MCF 10A (cell line): Measurements from ENCODE around the gene LAMP1. TPM values are rescaled to one million over a fixed set of nuclear protein-coding genes. Genes with fewer than 3 reads are reported as not detected.

Experiments
- BruUV-seq: library from RNA; stranded (reverse); fragments of 400-500 nt; replicated peaks from 2 replicates; lab custom pipeline; 2021; lab: Mats Ljungman, UMichigan
- CTCF ChIA-PET: fragments of 300-600 bp; sonication (Branson Sonifier 250); formaldehyde crosslinking; extraction: SDS; loops from one replicate; lab custom pipeline; 2021; ENCODE audit warnings: antibody characterized with exemption, inconsistent platforms; lab: Yijun Ruan, JAX
- POLR2A ChIA-PET: fragments of 300-600, 350-650 bp; sonication (Branson Sonifier 250); formaldehyde crosslinking; extraction: SDS; loops from one replicate; lab custom pipeline; 2020; ENCODE audit warnings: antibody characterized with exemption, inconsistent platforms; lab: Yijun Ruan, JAX
- DNase-seq: peaks from one replicate; pipeline ENCODE4 v3.0.0-alpha.2; 2018; ENCODE audit not compliant: unreplicated experiment
- H3K27ac Mint-ChIP-seq: one replicate; pipeline ENCODE4 v1.8.0; 2022; ENCODE audit warnings: mild to moderate bottlenecking, low read depth, mixed read lengths; ENCODE audit not compliant: unreplicated experiment
- H3K27me3 Mint-ChIP-seq: one replicate; pipeline ENCODE4 v1.8.0; 2022; ENCODE audit warnings: mixed read lengths; ENCODE audit not compliant: insufficient read depth, unreplicated experiment
- H3K36me3 Mint-ChIP-seq: one replicate; pipeline ENCODE4 v1.8.0; 2022; ENCODE audit warnings: mild to moderate bottlenecking, moderate library complexity, mixed read lengths; ENCODE audit not compliant: insufficient read depth, unreplicated experiment
- H3K4me1 Mint-ChIP-seq: one replicate; pipeline ENCODE4 v1.8.0; 2022; ENCODE audit warnings: mixed read lengths; ENCODE audit not compliant: insufficient read depth, unreplicated experiment
- H3K4me3 Mint-ChIP-seq: one replicate; pipeline ENCODE4 v1.8.0; 2022; ENCODE audit warnings: mild to moderate bottlenecking, moderate library complexity, mixed read lengths; ENCODE audit not compliant: unreplicated experiment
- H3K9me3 Mint-ChIP-seq: one replicate; pipeline ENCODE4 v1.8.0; 2022; ENCODE audit warnings: mixed read lengths; ENCODE audit not compliant: unreplicated experiment
- intact Hi-C: fragments of 100-400 bp; cut with micrococcal nuclease; formaldehyde crosslinking; loops from 2 replicates; pipeline ENCODE4 v1.14.1; 2022
- total RNA-seq: library from RNA; stranded (reverse); gene quantifications from 2 replicates; pipeline ENCODE4 v1.2.3, GENCODE V29; 2022
- TF ChIP-seq, protein P1 (sequence below): fragments of 200-600 bp; IDR thresholded peaks from one replicate; pipeline ENCODE4 v1.8.0; 2022; ENCODE audit warnings: antibody characterized with exemption, mild to moderate bottlenecking; ENCODE audit not compliant: unreplicated experiment

Gene LAMP1
- total RNA-seq, 1 experiment from 2014 or later: 150 TPM

DNA sequence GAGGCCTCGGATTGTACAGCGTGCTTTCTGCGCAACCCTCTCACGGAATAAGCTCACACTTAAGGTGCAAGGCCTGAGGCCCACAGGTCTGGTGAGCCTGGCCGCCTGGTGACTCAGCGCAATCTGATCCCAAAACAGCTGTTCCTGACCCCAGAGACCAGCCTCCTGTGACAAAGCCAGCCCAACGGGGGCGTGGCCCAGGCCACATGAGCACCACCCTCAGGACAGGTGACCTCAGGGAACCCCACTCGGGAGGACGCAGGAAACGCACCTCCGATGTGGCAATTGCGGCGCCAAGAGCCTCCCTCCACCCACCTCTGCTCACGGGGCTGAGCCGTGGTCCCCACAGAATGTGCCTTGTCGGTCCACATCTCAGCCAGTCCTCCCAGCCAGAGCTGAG, 40.5 kb downstream of the LAMP1 start:
- Mint-ChIP-seq H3K36me3 (no peaks in the 10 kb centered on the region), H3K27me3 (no peaks in the 10 kb centered on the region), H3K27ac (no peak overlapping the region), H3K4me3 (no peak overlapping the region), H3K4me1 (no peaks in the 10 kb centered on the region), H3K9me3 (no peaks in the 10 kb centered on the region)
- ChIA-PET POLR2A (interaction anchor here (0.8 to 1.3 kb wide), 2 partner anchors 10 to 40 kb away, joined by 3 to 4 read pairs; no protein-coding TSS in a partner anchor), CTCF (interaction anchor here (0.6 to 0.7 kb wide), 2 partner anchors 45 to 553 kb away, joined by 3 to 4 read pairs; no protein-coding TSS in a partner anchor)
- intact Hi-C loops: no loop called here
- BruUV-seq: no TSS peak
- DNase-seq: no peak
- TF ChIP-seq, protein P1, sequence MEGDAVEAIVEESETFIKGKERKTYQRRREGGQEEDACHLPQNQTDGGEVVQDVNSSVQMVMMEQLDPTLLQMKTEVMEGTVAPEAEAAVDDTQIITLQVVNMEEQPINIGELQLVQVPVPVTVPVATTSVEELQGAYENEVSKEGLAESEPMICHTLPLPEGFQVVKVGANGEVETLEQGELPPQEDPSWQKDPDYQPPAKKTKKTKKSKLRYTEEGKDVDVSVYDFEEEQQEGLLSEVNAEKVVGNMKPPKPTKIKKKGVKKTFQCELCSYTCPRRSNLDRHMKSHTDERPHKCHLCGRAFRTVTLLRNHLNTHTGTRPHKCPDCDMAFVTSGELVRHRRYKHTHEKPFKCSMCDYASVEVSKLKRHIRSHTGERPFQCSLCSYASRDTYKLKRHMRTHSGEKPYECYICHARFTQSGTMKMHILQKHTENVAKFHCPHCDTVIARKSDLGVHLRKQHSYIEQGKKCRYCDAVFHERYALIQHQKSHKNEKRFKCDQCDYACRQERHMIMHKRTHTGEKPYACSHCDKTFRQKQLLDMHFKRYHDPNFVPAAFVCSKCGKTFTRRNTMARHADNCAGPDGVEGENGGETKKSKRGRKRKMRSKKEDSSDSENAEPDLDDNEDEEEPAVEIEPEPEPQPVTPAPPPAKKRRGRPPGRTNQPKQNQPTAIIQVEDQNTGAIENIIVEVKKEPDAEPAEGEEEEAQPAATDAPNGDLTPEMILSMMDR: no peak

- TF ChIP-seq, protein P1: no peak
- Mint-ChIP-seq H3K36me3 (no peaks in the 10 kb centered on the region), H3K4me3 (no peak overlapping the region), H3K9me3 (no peaks in the 10 kb centered on the region), H3K27ac (no peak overlapping the region), H3K27me3 (no peaks in the 10 kb centered on the region), H3K4me1 (no peaks in the 10 kb centered on the region)
- no TSS peak for BruUV-seq
- ChIA-PET CTCF (interaction anchor here (0.6 to 0.7 kb wide), 2 partner anchors 45 to 553 kb away, joined by 3 to 4 read pairs; no protein-coding TSS in a partner anchor), POLR2A (interaction anchor here (1.3 kb wide), 1 partner anchor 10 kb away, joined by 4 read pairs; no protein-coding TSS in a partner anchor)
- intact Hi-C loops: no loop called here
- DNase-seq: no peak
Observed at GRCh38 chr13:113337976-113338375, 40.9 kb downstream of the LAMP1 start.

DNA sequence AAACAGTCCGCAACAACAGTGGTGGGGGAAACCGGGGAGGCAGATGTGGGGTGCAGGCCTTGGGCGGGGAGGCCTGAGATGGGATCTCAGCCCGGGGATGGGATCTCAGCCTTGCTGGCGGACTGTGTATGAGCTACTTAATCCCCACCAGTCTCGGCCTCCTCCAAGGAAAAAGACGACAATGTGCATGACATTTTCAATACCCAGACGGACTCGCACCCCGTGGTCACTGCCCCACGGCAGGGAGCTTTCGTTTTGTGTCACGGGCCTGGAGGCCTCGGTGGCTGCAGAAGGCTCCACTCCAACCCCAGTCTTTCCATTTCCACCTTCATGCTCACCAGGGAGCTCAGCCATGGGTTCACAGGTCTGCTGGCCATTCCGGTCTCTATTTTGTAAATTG, 41.4 kb downstream of the LAMP1 start:
- TF ChIP-seq, protein P1: no peak
- no peaks in the 10 kb centered on the region for H3K9me3 Mint-ChIP-seq
- no peak overlapping the region for H3K27ac Mint-ChIP-seq
- no peaks in the 10 kb centered on the region for H3K36me3 Mint-ChIP-seq
- H3K4me3 Mint-ChIP-seq: no peak overlapping the region
- intact Hi-C loops: no loop called here
- POLR2A ChIA-PET: interaction anchor here (0.6 kb wide), 1 partner anchor 43 kb away, joined by 3 read pairs; no protein-coding TSS in a partner anchor
- DNase-seq: no peak
- no TSS peak for BruUV-seq
- no peaks in the 10 kb centered on the region for H3K4me1 Mint-ChIP-seq
- H3K27me3 Mint-ChIP-seq: no peaks in the 10 kb centered on the region
- CTCF ChIA-PET: interaction anchor here (0.6 kb wide), 2 partner anchors 71 to 196 kb away, joined by 3 read pairs; no protein-coding TSS in a partner anchor

DNA sequence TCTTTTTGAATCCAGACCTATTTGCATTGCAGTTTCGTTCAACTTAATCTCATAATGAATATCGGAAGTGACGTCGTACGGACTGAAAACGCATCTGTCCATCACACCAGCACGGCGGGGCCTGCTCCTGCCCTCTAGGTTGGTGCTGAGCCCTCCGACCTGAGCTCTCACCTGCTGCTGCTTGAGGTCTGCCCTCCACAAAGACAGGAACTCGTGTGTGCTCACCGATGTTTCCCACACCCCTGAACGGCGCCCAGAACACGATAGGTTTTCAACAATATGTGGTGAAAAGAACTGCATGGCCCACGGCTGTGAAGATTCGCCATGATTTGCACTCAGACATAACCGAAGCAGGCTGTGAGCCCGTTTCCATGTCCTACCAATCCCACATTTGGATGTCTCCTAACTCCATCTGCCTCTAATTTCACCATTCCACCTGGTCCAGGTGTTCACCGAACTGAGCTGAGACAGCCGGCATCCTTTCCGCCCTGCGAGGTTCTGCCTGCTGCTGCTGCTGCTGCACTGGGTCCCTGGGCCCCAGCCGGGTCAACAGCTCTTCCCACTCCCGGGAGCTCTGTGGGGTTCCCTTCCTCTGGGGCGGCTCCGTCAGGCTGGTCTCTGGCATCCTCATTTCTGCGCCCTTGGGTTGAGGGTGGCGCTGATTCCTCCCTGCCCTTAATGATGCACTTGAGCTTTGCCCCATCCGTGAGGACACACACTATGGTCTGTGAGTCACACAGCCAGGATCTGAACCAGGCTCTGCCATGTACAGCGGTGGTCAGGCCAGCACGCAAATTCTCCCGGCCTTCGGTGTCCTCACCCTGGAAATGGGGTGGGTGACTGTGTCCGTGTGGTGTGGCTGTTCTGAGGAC, 46.0 kb downstream of the LAMP1 start:
- POLR2A ChIA-PET: interaction anchor here (0.6 kb wide), 2 partner anchors 19 to 69 kb away, joined by 3 to 4 read pairs; no protein-coding TSS in a partner anchor
- CTCF ChIA-PET: interaction anchor here (0.6 kb wide), 2 partner anchors 38 to 39 kb away, joined by 3 read pairs; no protein-coding TSS in a partner anchor
- Mint-ChIP-seq H3K27ac (no peak overlapping the region), H3K27me3 (no peaks in the 10 kb centered on the region), H3K36me3 (no peaks in the 10 kb centered on the region), H3K4me1 (no peaks in the 10 kb centered on the region), H3K4me3 (no peak overlapping the region), H3K9me3 (no peaks in the 10 kb centered on the region)
- intact Hi-C loops: no loop called here
- TF ChIP-seq, protein P1: no peak
- DNase-seq: no peak
- no TSS peak for BruUV-seq
